ENCODE results near the gene DLG5. TPM values are rescaled to one million over a fixed set of nuclear protein-coding genes. Genes with fewer than 3 reads are reported as not detected.

DLG5 gene
- total and polyA plus RNA-seq, 10 of the 15 experiments (the other 5 are each of a cell fraction or from before 2014, with no cell fraction given) = 0.18 to 6.6 (median 2.7) TPM

DNA sequence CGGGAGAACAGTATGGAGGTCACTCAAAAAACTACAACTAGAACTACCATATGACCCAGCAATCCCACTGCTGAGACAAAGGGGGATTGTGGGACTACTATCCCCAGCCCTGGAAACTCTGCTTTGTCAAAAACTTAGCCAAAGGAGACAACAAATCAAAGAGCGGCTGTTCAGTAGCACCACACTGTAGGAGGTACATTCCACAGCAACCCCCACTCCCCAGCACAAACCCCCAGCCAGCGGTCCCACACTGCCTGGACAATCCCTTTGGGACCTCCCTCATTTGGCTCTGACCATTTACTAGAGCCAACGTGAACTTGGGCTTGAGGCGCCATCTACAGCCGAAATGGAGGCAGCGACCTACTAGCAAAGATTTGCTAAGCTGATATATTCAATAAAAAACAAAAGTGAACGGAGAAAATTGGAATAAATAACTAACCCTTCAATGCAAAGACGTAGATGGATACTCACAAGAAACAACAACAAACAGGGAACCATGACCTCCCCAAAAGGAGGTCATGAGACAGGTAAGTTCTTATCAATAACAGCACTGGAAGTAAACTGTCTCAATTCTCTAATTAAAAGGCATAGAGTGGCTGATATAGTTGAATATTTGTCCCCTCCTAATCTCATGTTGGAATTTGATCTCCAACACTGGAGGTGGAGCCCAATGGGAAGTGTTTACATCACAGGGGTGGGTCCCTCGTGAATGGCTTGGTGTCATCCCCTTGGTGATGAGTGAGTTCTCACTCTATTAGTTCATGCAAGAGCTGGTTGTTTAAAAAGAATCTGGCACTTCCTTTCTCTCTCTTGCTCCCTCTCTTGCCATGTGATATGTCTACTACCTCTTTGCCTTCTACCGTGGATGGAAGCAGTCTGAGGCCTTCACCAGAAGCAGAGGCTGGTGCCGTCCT is 170.0 kb downstream of the DLG5 start:
- ChIA-PET POLR2A (no interaction called here), SMC1A (ENCODE audit: uncharacterized antibody, unreplicated experiment) (interaction anchor here (0.6 to 1.7 kb wide), 11 partner anchors 33 to 591 kb away, joined by 3 to 14 read pairs (median 3); no protein-coding TSS in a partner anchor), RAD21 (ENCODE audit: unreplicated experiment) (interaction anchor here (0.5 to 1.7 kb wide), 7 partner anchors 9 to 1321 kb away, joined by 3 to 12 read pairs (median 4); no protein-coding TSS in a partner anchor), CTCF (interaction anchor here (0.7 to 3.3 kb wide), 31 partner anchors 9 to 598 kb away, joined by 3 to 30 read pairs (median 4); no protein-coding TSS in a partner anchor)
- no TSS peak for BruUV-seq (replicated peaks)
- H3K4me2 ChIP-seq (ENCODE audit: control insufficient read depth, insufficient read depth) = no peak overlapping the region
- peak; percentile 78 for FAIRE-seq
- no peaks in the 10 kb centered on the region for H3K79me2 ChIP-seq (ENCODE audit: control insufficient read depth, insufficient read depth, low read length)
- TF ChIP-seq MXI1 (IDR thresholded peaks at IDR 0.05; ENCODE audit: low read depth, low read length) = no peak
- TF ChIP-seq RFX5 (IDR thresholded peaks at IDR 0.05; ENCODE audit: low read depth, low read length) = no peak
- TF ChIP-seq, protein P1, sequence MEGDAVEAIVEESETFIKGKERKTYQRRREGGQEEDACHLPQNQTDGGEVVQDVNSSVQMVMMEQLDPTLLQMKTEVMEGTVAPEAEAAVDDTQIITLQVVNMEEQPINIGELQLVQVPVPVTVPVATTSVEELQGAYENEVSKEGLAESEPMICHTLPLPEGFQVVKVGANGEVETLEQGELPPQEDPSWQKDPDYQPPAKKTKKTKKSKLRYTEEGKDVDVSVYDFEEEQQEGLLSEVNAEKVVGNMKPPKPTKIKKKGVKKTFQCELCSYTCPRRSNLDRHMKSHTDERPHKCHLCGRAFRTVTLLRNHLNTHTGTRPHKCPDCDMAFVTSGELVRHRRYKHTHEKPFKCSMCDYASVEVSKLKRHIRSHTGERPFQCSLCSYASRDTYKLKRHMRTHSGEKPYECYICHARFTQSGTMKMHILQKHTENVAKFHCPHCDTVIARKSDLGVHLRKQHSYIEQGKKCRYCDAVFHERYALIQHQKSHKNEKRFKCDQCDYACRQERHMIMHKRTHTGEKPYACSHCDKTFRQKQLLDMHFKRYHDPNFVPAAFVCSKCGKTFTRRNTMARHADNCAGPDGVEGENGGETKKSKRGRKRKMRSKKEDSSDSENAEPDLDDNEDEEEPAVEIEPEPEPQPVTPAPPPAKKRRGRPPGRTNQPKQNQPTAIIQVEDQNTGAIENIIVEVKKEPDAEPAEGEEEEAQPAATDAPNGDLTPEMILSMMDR (IDR thresholded peaks at IDR 0.05 in 2 of 3, conservative IDR thresholded peaks at IDR 0.05 in 1 of 3; ENCODE audit: control insufficient read depth in 2 of 3, extremely low read depth in 1 of 3, insufficient read depth in 1 of 3, low read depth in 3 of 3, low read length in 3 of 3) = peak; percentile 79 to 82 (median 80)
- TF ChIP-seq SMC3 (IDR thresholded peaks at IDR 0.05; ENCODE audit: borderline replicate concordance, low read length) = peak; percentile 54
- TF ChIP-seq, protein P2, sequence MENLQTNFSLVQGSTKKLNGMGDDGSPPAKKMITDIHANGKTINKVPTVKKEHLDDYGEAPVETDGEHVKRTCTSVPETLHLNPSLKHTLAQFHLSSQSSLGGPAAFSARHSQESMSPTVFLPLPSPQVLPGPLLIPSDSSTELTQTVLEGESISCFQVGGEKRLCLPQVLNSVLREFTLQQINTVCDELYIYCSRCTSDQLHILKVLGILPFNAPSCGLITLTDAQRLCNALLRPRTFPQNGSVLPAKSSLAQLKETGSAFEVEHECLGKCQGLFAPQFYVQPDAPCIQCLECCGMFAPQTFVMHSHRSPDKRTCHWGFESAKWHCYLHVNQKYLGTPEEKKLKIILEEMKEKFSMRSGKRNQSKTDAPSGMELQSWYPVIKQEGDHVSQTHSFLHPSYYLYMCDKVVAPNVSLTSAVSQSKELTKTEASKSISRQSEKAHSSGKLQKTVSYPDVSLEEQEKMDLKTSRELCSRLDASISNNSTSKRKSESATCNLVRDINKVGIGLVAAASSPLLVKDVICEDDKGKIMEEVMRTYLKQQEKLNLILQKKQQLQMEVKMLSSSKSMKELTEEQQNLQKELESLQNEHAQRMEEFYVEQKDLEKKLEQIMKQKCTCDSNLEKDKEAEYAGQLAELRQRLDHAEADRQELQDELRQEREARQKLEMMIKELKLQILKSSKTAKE (IDR thresholded peaks at IDR 0.05; ENCODE audit: low read depth, poor library complexity, severe bottlenecking) = no peak
- TF ChIP-seq RAD21 (IDR thresholded peaks at IDR 0.05; ENCODE audit: insufficient read depth, low read depth, low read length) = peak; percentile 75
- TF ChIP-seq MEF2B (IDR thresholded peaks at IDR 0.05; ENCODE audit: partially characterized antibody, poor library complexity, severe bottlenecking) = peak; percentile 25
- no peak for TF ChIP-seq SPI1 (IDR thresholded peaks at IDR 0.05; ENCODE audit: borderline replicate concordance, insufficient read depth, low read depth, low read length)
- no peak for TF ChIP-seq NR2C1 (IDR thresholded peaks at IDR 0.05)
- no peak for TF ChIP-seq ZNF274 (IDR thresholded peaks at IDR 0.05; ENCODE audit: insufficient read depth, insufficient read length)
- no peak for TF ChIP-seq SUZ12 (IDR thresholded peaks at IDR 0.05; ENCODE audit: unreplicated experiment)
- 19% methylated on average over 12 of the region's 12 CpGs for WGBS (ENCODE audit: insufficient coverage, insufficient replicate concordance, low lambda C conversion rate, missing lambda C conversion rate)
- no peak overlapping the region for H3K4me3 ChIP-seq
- H4K20me1 ChIP-seq (ENCODE audit: control insufficient read depth, insufficient read depth) = no peaks in the 10 kb centered on the region
- H3K27ac ChIP-seq (ENCODE audit: control insufficient read depth, insufficient read depth) = no peak overlapping the region
- peak; percentile 96 for ATAC-seq
- no peak overlapping the region for H3K9ac ChIP-seq (ENCODE audit: control insufficient read depth, insufficient read depth, low read length)
- H3K9me3 ChIP-seq (replicated peaks; ENCODE audit: control insufficient read depth, insufficient read depth, low read length) = no peaks in the 10 kb centered on the region
- H3K36me3 ChIP-seq (ENCODE audit: control insufficient read depth in 2 of 2, insufficient read depth in 2 of 2, low read length in 1 of 2) = no peaks in the 10 kb centered on the region
- intact Hi-C loops (cut with micrococcal nuclease; ENCODE audit: unreplicated experiment) = loop anchor here (1.0 to 2.0 kb wide), 4 partner anchors 37 to 592 kb away; no protein-coding TSS in a partner anchor
- in situ Hi-C loops (cut with MboI) = no loop called here
- H3K4me1 ChIP-seq (ENCODE audit: control insufficient read depth, insufficient read depth, low read length) = no peaks in the 10 kb centered on the region
- no peaks in the 10 kb centered on the region; a peak in 1 of 4 replicates for H3K27me3 ChIP-seq (replicated peaks in 1 of 2; ENCODE audit: control insufficient read depth in 2 of 2, insufficient read depth in 2 of 2, low read length in 1 of 2)
- no peak for DNase-seq (ENCODE audit: low read depth, low spot score)
- H2AFZ ChIP-seq (ENCODE audit: control insufficient read depth, low read depth, low read length) = peak overlapping the region; percentile 34; the same call in 1 of the 2 replicates
